H4 (cell line): ENCODE data around the gene MYO10. TPM values are rescaled to one million over a fixed set of nuclear protein-coding genes. Genes with fewer than 3 reads are reported as not detected.

Experiments used
- DNase-seq: peaks from one replicate; pipeline ENCODE4 v3.0.0-alpha.2; 2015; ENCODE audit warnings: low spot score
- total RNA-seq: library from RNA; depleted of rRNA; stranded (reverse); fragments of >200 nt; shearing (Covaris generic); gene quantifications from 2 replicates; pipeline ENCODE4 v1.2.3, GENCODE V29; 2014

The MYO10 gene
- total RNA-seq, 1 experiment from 2014 or later: 34.7 TPM

DNA sequence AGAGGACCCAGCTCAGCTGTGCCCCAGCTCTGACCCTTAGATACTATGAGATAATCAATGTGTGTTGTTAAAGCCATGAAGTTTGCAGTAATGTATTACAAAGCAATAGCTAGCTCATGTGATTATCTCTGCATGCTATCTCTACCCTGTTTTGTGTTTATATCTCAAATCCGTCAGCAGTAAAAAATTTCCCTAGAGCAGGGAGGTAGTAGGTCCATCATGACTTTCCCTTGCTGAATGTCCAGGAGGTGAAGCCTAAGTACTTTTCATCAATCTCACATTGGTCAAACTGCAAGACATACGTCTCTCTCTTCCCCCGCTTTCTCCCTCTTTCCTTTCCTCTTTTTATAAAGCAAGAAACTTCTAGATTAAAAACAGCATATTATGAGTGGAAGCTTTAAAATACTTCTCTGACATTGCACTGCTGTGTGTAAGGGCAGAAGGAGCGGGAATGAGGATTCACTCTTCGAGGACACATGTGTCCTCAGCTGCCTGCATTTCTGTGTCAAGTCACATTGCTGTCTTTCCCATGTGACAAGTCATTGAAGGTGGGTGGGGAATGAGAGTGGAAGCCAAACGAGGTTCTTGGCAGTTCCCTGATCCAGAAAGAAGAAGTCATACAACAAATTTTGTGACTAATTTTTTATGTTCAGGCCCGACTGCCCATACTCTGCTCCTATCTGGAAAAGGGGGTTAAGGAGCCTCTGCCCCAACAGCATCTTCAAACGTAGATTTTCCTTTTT, 226.2 kb downstream of the MYO10 start:
- DNase-seq: no peak

DNA sequence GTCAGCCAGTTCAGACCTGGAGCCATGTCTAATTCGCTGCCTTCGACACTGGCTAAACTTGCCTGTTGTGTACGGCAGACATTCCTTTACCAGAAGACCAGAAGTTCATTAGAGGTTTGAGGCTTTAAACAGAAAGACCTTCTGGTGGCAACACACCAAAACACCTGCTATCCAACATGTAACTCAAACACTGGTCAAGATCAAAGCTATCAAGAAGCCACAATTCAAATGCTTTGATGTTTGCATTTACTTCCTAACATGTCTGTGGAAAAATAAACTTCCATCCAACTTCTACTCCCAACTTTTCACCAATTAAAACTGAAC, 228.3 kb downstream of the MYO10 start:
- no peak for DNase-seq

DNA sequence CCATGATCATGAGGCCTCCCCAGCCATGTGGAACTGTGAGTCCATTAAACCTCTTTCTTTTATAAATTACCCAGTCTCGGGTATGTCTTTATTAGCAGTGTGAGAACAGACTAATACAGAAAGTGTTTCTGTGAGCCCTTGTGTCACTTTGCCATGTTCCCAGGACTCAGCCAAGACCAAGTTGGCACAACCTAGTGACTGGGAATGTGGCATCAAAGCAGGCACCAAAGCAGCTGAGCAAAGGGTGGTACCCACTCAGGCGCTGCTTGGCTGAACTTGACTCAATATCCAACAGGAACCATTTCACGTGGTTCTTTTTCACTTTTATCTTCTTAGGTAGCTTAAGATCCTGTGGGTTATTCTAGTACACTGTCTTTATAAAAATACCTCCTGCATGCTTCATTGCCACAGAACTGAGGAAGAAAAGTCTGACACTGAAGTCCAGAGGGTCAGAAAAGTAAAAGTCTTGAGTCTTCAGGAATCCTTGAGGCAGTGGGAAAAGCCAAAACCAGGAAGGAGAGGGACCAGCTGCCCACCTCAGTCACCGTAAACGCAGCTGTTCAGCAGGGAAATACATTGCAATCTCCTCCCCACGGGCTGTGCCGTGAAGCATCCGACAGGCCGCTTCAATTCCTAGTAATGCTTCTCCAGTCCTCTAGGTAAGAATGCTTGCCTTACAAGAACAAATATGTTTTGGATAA, 228.8 kb downstream of the MYO10 start:
- no peak for DNase-seq

- DNase-seq: no peak
These were observed 231.1 kb downstream of the MYO10 start for GRCh38 chr5:16704945-16705344.

DNA sequence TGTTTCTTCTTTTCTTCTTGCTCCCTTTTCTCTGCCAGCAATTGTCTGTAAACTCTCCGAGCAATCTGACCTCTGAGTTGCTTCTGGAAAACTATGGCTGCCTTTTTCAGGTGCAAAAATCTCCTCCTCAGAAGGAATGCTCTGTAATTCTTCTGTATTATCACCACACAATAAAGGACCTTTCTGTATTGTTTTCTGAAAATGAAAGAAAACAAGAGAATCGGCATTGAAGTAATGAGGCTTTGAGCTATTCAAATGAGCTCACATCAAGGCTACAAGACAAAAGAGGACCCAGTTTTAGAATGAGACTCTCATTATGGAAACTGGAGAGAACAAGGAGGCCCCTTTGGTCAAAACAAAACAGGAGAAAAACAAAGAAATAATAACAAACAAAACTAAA, 233.1 kb downstream of the MYO10 start:
- DNase-seq: no peak

DNA sequence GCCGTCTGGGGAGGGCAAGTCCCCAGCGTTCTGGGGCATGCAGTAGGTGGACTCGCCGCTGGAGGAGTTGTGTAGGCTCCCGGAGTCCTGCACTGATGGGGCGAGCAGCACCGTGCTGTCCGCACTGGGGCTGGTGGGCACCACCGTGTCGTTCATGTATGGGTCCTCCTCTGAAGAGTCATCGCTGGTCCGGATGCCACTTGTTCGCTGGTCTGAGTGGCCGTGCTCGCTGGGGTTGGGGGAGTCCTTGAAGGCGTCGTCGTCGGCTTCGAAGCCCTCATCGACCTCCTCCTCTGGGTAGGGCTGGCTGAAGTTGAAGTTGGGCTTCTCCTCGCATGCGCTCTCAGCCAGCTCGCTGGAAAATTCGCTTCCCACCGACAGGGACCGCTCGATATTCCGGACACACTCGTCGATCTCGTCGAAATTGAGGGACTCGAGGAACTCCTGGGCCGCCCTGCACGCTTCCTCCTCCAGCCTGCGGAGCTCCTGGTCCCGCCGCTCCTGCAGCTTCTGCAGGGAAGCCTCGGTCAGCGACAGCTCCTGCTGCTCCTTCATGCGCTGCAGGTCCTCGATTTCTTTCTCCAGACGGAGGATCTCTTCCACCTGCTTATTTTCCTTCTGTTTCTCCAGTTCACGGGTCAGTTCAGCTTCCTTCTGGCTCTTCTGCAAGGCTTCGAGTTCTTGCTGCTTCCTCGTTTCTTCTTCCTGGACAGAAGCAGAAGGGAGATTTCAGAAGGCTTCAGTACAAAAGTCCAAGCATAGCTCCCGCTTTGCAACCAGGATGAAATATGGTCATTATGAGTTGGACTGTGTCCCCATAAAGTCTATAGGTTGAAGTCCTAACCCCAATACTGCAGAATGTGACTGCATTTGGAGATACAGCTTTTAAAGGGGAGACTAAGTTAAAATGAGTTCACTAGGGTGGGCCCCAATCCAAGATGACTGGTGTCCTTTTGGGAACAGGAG, 234.7 kb downstream of the MYO10 start:
- no peak for DNase-seq

GRCh38 chr5:16700081-16700480, 236.0 kb downstream of the MYO10 start:
- no peak for DNase-seq

DNA sequence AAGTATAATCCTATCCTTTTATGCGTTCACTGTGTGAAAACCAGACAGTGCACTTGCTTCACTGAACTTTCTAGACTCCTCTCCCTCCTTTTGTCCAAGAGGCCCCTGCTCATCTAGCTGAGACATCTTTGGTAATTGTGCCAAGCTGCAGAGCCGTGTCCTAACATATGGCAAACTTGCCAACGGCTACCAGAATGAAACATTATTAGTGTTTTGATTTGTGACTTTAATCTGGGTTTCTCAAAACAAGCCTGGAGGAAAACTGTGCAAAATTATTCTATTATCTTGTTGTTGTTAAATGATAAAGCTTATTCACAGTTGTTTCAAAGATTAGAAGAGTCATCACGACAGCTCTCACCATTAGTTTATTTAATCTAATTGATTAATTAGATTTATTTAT, 240.3 kb downstream of the MYO10 start:
- no peak for DNase-seq

GRCh38 chr5:16693879-16694278, 242.2 kb downstream of the MYO10 start:
- no peak for DNase-seq

- DNase-seq: no peak
These were observed 244.4 kb downstream of the MYO10 start for GRCh38 chr5:16691731-16692130.

DNA sequence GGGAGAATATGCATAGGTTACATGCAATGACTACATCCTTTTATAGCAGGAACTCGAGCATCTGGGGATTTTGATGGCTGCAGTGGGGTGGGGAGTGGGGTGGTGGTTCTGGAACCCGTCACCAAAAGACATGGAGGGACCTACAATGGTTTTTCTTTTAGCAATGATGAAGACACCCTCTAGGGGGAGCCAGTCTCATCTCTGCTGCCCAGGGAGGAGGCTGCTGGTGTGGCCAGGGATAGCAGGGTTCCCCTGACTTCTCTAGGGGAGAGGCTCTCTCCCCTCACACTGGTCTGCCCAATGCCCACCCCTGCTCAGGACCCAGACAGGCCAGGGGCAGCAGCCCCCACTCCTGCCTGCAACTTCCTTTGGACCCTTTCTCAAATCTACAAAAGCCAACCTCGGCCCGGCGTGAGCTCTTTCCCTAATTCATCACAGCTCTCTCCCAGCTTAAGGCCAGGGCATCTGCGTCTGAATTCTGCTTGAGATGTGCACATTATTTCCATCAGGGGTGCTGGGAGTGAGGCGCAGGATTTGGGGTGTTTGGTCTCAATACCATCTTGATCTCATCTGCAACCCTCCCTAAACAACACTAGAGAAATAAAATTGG, 245.7 kb downstream of the MYO10 start:
- DNase-seq: peak; percentile 54

- no peak for DNase-seq
These were observed 248.2 kb downstream of the MYO10 start for GRCh38 chr5:16687898-16688297.

DNA sequence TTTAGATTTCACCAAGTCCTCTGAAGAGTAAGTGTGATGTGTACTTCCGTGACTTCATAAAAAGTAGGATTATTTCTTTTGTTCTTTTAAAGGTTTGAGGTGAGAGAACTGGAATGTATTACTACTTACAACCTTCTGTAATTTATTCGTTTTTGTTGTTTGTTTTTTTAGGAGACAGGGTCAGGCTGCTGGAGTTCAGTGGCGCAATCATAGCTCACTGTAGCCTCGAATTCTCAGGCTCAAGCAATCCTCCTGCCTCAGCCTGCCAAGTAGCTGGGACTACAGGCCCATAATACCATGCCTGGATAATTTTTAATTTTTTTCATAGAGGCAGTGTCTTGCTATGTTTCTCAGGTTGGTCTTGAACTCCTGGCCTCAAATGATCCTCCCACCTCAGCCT, 251.0 kb downstream of the MYO10 start:
- DNase-seq: no peak

- DNase-seq: no peak
These were observed 254.2 kb downstream of the MYO10 start for GRCh38 chr5:16681876-16682275.

- DNase-seq: no peak
These were observed 256.2 kb downstream of the MYO10 start for GRCh38 chr5:16679863-16680262.

GRCh38 chr5:16679190-16679589, 256.9 kb downstream of the MYO10 start:
- no peak for DNase-seq

DNA sequence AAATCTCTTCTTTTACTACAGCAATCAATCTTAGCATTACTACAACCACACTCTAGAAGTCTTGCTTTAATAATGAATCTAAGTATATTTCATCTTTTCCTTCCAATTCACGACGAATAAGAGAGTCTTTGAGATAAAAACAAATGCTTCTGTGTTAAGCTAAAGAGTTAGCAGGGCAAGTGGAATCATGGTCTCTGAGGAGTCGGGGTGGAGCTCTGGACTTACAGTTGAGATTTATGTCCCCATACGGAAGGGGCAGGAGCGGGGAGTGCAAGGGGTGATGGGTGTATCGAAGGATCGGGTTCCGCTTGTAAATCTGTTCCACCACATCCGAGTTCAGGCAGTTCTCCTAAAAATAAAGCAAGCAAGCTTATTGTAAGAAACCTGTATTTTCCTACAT, 260.3 kb downstream of the MYO10 start:
- DNase-seq: no peak

DNA sequence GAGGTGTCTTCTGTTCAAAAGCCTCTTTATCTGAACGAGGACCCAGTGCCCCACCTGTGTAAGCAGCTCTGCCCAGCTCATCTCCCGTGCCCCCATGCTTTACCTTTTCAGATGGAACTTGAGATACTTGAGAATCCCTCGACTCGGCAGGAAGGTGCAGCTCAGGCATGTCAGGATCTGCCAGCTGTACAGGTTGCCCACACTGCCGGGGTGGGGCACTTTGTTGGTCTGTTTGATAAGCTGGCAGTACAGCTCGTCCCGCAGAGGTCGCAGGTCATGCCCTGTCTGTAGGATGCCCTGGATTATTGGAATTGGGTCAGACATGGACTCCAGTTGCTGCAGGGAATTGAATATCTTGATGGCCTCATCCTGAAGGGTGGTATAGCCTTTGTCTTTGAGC, 261.3 kb downstream of the MYO10 start:
- DNase-seq: no peak

- DNase-seq: no peak
These were observed 262.6 kb downstream of the MYO10 start for GRCh38 chr5:16673241-16674201.

DNA sequence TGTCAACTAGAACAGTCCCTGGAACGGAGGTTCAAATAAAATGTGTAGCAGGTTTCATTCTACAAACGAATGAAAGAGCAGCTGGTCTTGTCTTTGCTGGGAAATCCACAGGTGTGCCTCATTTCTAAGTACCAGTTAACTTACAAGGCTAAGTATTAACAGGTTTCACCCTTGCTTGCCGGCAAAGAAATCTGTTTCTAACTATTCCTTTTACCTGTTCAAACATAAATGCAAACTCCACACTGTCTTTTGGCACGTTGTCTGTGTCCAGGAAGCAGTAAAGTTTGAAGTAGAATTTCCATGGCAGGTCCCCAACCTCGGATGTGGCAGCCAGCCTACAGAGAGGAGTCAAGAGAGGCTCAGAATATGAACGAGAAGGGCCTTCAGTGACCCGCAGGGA, 264.9 kb downstream of the MYO10 start:
- DNase-seq: no peak

GRCh38 chr5:16669776-16670175, 266.3 kb downstream of the MYO10 start:
- no peak for DNase-seq
